Muscle of leg (tissue), 11 donors: Measurements from ENCODE around the gene GATB. TPM values are rescaled to one million over a fixed set of nuclear protein-coding genes. Genes with fewer than 3 reads are reported as not detected.

ENCODE experiments used
- DNase-seq: peaks from one replicate; pipeline ENCODE4 v3.0.0; 2013
- H3K27ac ChIP-seq: one replicate; pipeline ENCODE4 v1.5.1; 2013; ENCODE audit warnings: mild to moderate bottlenecking, low read length, control low read depth
- H3K27me3 ChIP-seq: one replicate; pipeline ENCODE4 v1.6.1; 2013; ENCODE audit warnings: low read length; ENCODE audit not compliant: control insufficient read depth, insufficient read depth
- H3K36me3 ChIP-seq: one replicate; pipeline ENCODE4 v1.6.1; 2013; ENCODE audit warnings: low read length; ENCODE audit not compliant: control insufficient read depth, insufficient read depth
- H3K4me1 ChIP-seq: one replicate; pipeline ENCODE4 v1.6.1; 2013; ENCODE audit warnings: low read length; ENCODE audit not compliant: control insufficient read depth, insufficient read depth
- H3K4me3 ChIP-seq: one replicate; pipeline ENCODE4 v1.5.1; 2013; ENCODE audit warnings: low read length, control low read depth
- H3K9me3 ChIP-seq: replicated peaks from 2 replicates; pipeline ENCODE4 v1.6.1; 2013; ENCODE audit warnings: low read depth, low read length; ENCODE audit not compliant: control insufficient read depth
- WGBS: methylation state at CpG from one replicate; pipeline ENCODE4 v1.1.5; 2013; ENCODE audit warnings: missing lambda C conversion rate; ENCODE audit not compliant: insufficient coverage; 5-methylcytosine and 5-hydroxymethylcytosine counted together
- polyA plus RNA-seq, 8 donors: library from polyadenylated mRNA; unstranded; fragments of 120-200 nt; gene quantifications; one replicate each; pipeline versions ENCODE4 v1.2.1 to v1.2.3, GENCODE V29; 2013; ENCODE audit warnings: inconsistent platforms in 1 of 8, low replicate concordance in 1 of 8; ENCODE audit not compliant: insufficient read length in 8 of 8, insufficient read depth in 1 of 8
- total RNA-seq: library from RNA; stranded (reverse); fragments of 120-200 nt; gene quantifications from one replicate; pipeline ENCODE4 v1.2.4, GENCODE V29; 2013

The GATB gene
- total and polyA plus RNA-seq, 9 donors = 15.4 to 23.9 (median 20.2) TPM

DNA sequence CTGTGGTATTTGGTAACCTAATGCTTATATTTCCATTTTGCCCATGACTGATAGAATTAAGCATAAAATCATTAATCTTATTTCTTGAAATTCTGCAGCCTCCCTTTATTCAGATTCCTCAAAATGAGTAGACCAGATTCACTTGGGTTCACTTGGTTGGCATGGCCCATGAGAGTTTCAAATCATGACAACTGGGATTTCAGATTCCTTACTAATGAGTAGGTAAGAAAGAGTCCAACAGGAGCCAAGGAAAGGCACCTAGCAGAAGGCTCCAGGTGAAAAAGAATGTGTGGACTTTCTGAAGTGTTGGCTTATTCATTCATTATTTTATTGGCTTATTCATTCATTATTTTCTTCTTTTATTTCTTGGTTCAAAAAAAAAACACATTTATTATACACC, 27.2 kb upstream of the GATB start:
- Histone ChIP-seq H3K36me3 (no peaks in the 10 kb centered on the region), H3K4me1 (no peaks in the 10 kb centered on the region)

DNA sequence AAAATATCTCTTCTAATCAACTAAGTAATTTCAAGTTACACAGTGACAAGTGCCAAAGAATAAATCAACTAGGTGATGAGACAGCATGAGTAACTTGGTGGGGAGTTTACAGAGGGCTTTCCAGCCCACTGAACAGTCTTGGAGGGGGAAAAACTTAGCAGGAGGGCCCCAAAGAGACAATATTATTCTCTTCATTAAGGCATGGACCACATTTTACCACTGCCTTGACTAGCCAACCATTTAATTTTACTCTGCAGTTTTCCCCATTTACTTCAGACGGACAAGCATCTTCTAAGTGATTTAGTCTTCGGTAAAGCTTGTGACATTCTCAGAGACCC, 25.3 kb upstream of the GATB start:
- no peaks in the 10 kb centered on the region for H3K9me3 ChIP-seq
- H3K27me3 ChIP-seq = no peaks in the 10 kb centered on the region
- H3K4me1 ChIP-seq = no peaks in the 10 kb centered on the region
- no peak overlapping the region for H3K4me3 ChIP-seq
- no CpG with 5 or more reads among the region's 2 CpGs for WGBS
- no peak for DNase-seq
- no peak overlapping the region for H3K27ac ChIP-seq
- no peaks in the 10 kb centered on the region for H3K36me3 ChIP-seq

More for the DNA sequence above, 27.2 kb upstream of the GATB start:
- Histone ChIP-seq H3K27ac (no peak overlapping the region), H3K4me3 (no peak overlapping the region), H3K9me3 (no peaks in the 10 kb centered on the region), H3K27me3 (no peaks in the 10 kb centered on the region)
- DNase-seq = no peak

DNA sequence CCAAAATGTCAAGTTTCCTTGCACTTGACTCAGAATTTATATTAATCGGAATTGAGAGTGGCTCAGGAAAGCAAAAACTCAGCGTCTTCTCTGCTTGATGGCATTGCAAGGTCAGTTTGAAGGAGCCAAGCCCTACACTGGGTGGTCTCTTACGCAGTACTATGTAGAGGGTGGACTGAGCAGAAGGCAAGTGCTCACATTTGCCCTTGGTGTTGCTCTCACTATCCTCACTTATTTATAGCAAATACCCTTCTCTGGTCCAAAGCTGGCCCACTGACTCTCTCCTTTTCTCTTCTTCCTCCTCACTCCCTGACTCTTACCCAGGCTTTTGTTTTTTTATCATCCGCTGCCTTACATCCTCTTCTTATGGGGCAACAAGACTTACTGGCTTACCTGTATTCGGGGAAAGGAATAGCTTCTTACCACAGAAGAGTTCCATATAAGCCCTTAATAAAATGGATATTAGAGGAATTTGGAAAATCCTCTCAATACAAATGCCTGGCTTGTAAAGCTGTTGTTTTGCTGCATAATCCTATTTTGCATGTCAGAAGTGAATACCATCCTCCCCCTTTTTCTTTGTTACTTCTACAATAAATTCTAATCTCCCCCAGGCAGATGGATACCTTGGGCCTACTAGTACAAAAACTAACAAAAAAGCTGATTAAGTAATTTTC, 24.8 kb upstream of the GATB start:
- Histone ChIP-seq H3K9me3 (no peaks in the 10 kb centered on the region), H3K27me3 (no peaks in the 10 kb centered on the region), H3K27ac (no peak overlapping the region), H3K4me3 (no peak overlapping the region), H3K4me1 (no peaks in the 10 kb centered on the region), H3K36me3 (no peaks in the 10 kb centered on the region)
- WGBS = 70% methylated on average over 2 of the region's 5 CpGs
- no peak for DNase-seq

- no peaks in the 10 kb centered on the region for H3K9me3 ChIP-seq
- H3K36me3 ChIP-seq = no peaks in the 10 kb centered on the region
- no peak for DNase-seq
- 96% methylated on average over 3 of the region's 5 CpGs for WGBS
- H3K27me3 ChIP-seq = no peaks in the 10 kb centered on the region
- H3K4me3 ChIP-seq = no peak overlapping the region
- no peaks in the 10 kb centered on the region for H3K4me1 ChIP-seq
- no peak overlapping the region for H3K27ac ChIP-seq
These were observed 23.9 kb upstream of the GATB start for GRCh38 chr4:151784706-151785105.

DNA sequence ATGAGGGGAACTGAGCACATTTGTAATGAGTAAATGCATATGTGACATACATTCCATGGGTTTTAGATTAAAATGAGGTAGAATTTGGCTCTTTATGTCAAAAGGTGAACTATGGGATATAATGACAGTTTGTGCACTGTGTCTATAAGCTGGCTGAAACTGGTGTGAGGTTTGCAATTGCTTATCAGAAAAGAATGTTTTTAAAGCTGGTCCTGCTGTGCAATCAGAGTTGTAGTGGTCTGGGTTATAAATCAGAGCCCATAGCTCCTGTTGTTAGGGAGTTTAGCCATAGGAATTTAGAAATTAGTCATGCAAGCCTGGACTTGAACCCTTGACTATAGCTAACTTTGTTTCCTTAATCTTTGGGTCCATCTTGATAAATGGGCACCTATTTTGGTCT, 23.1 kb upstream of the GATB start:
- no peak overlapping the region for H3K4me3 ChIP-seq

GRCh38 chr4:151782296-151782695, 21.5 kb upstream of the GATB start:
- H3K4me3 ChIP-seq = no peak overlapping the region
- H3K27me3 ChIP-seq = no peaks in the 10 kb centered on the region
- H3K4me1 ChIP-seq = no peaks in the 10 kb centered on the region
- H3K27ac ChIP-seq = no peak overlapping the region
- no peaks in the 10 kb centered on the region for H3K9me3 ChIP-seq
- no peaks in the 10 kb centered on the region for H3K36me3 ChIP-seq
- no CpG with 5 or more reads among the region's 1 CpG for WGBS
- no peak for DNase-seq

More for the DNA sequence above, 23.1 kb upstream of the GATB start:
- no peak overlapping the region for H3K27ac ChIP-seq
- H3K4me1 ChIP-seq = no peaks in the 10 kb centered on the region
- no peaks in the 10 kb centered on the region for H3K36me3 ChIP-seq
- H3K9me3 ChIP-seq = no peaks in the 10 kb centered on the region
- DNase-seq = no peak
- H3K27me3 ChIP-seq = no peaks in the 10 kb centered on the region

- Histone ChIP-seq H3K27me3 (no peaks in the 10 kb centered on the region), H3K4me3 (no peak overlapping the region), H3K4me1 (no peaks in the 10 kb centered on the region), H3K9me3 (no peaks in the 10 kb centered on the region), H3K27ac (no peak overlapping the region), H3K36me3 (no peaks in the 10 kb centered on the region)
- DNase-seq = no peak
- WGBS = 84% methylated on average over 3 of the region's 5 CpGs
These were observed 20.2 kb upstream of the GATB start for GRCh38 chr4:151781026-151781425.

DNA sequence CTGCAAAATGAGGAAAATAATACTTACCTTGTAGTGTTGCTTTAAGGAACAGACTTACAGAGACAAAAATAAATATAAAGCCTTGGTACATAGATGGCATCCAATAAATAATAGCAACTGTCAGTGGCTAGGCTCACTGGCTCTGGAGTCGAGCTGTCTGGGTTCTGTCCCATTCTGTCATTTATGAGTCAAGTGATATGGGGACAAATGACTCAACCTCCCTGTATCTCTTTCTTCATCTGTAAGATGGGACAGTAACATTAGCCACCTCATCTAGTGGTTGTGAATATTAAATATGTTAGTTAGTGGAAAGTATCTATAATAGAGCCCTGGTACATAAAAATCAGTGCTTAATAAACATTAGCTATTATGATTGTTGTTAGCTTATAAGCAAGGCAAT, 16.7 kb upstream of the GATB start:
- Histone ChIP-seq H3K4me3 (no peak overlapping the region), H3K27me3 (no peaks in the 10 kb centered on the region), H3K36me3 (no peaks in the 10 kb centered on the region), H3K27ac (no peak overlapping the region), H3K4me1 (no peaks in the 10 kb centered on the region), H3K9me3 (peaks cover 4% of the 10 kb centered on the region)
- DNase-seq = no peak
- no CpG with 5 or more reads among the region's 1 CpG for WGBS

GRCh38 chr4:151774324-151774723, 13.5 kb upstream of the GATB start:
- no peak for DNase-seq
- no peak overlapping the region for H3K4me3 ChIP-seq
- no peaks in the 10 kb centered on the region for H3K27me3 ChIP-seq
- H3K4me1 ChIP-seq = no peaks in the 10 kb centered on the region
- peaks cover 4% of the 10 kb centered on the region for H3K9me3 ChIP-seq
- H3K27ac ChIP-seq = no peak overlapping the region
- no peaks in the 10 kb centered on the region for H3K36me3 ChIP-seq

DNA sequence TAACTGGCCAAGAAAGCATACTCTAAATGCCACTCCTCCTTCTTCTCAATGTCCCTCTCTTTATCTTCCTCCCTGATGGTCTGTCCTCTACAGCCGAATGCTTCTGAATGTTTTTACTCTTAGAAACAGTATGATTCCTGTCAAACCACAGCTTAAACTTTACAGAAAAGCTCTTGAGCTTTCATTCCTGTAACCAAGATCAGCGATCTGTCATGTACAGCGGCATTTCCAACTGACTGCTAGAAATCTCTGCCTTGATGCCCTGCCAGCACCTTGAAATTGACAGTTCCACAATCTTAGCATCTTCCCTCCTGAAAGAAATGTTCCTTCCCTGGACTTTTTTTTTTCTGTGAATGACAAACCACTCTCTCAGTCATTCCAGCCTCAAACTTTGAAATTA, 11.5 kb upstream of the GATB start:
- no peak overlapping the region for H3K27ac ChIP-seq
- WGBS = 53% methylated on average over 3 of the region's 3 CpGs
- H3K9me3 ChIP-seq = peaks cover 4% of the 10 kb centered on the region
- no peak overlapping the region for H3K4me3 ChIP-seq
- H3K36me3 ChIP-seq = no peaks in the 10 kb centered on the region
- H3K27me3 ChIP-seq = no peaks in the 10 kb centered on the region
- H3K4me1 ChIP-seq = no peaks in the 10 kb centered on the region
- no peak for DNase-seq

DNA sequence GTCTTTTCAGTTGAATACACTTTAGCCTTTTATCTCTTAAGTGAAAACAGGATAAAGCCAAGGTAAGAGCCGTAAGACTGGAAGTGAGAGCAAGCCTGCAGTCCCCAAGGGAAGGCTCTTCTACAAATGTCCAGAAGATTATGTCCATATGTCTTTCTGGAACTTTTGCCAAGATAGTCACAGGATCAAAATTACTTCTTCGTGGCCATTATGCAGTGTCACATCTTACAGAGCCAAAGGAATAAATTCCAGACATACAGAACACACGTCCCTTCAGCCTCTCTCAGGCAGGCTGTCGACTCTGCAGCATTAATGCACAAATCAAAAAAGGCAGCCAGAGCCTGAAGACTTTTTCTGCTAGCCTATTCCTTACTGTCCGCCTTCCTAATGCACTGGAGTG, 10.9 kb upstream of the GATB start:
- DNase-seq = peak; percentile 92
- WGBS = 48% methylated on average over 3 of the region's 5 CpGs
- no peaks in the 10 kb centered on the region for H3K36me3 ChIP-seq
- H3K9me3 ChIP-seq = peaks cover 4% of the 10 kb centered on the region
- H3K27me3 ChIP-seq = no peaks in the 10 kb centered on the region
- no peak overlapping the region for H3K27ac ChIP-seq
- no peak overlapping the region for H3K4me3 ChIP-seq
- no peaks in the 10 kb centered on the region for H3K4me1 ChIP-seq
